HEK293T (cell line): ENCODE measurements around the gene ARHGAP10.

Source experiments
- CTCF ChIA-PET: fragments of 350-600 bp; formaldehyde crosslinking; extraction: SDS; loops from one replicate; lab custom pipeline; 2021; ENCODE audit warnings: antibody characterized with exemption, inconsistent platforms; lab: Yijun Ruan, JAX
- POLR2A ChIA-PET: fragments of 350-600 bp; formaldehyde crosslinking; extraction: SDS; loops from one replicate; lab custom pipeline; 2020; ENCODE audit warnings: antibody characterized with exemption, inconsistent platforms; lab: Yijun Ruan, JAX
- DNase-seq: peaks from one replicate; pipeline ENCODE4 v3.0.0; 2012; ENCODE audit warnings: mixed read lengths; ENCODE audit errors: extremely low spot score
- ARNT ChIP-seq: fragments of 450-650 bp; IDR thresholded peaks from 2 replicates; pipeline ENCODE4 v1.6.1; 2017; ENCODE audit warnings: mild to moderate bottlenecking
- BHLHE40 ChIP-seq: fragments of 450-650 bp; IDR thresholded peaks from 2 replicates; pipeline ENCODE4 v1.6.1; 2016; ENCODE audit warnings: mild to moderate bottlenecking, moderate library complexity, borderline replicate concordance
- CTBP1 ChIP-seq: fragments of 450-650 bp; IDR thresholded peaks from 2 replicates; pipeline ENCODE4 v1.6.1; 2016; ENCODE audit warnings: borderline replicate concordance
- ELF4 ChIP-seq: fragments of 450-650 bp; IDR thresholded peaks from 2 replicates; pipeline ENCODE4 v1.6.1; 2017; ENCODE audit warnings: antibody characterized with exemption
- FOXA1 ChIP-seq: fragments of 450-650 bp; IDR thresholded peaks from 2 replicates; pipeline ENCODE4 v1.6.1; 2016; ENCODE audit warnings: mild to moderate bottlenecking
- FOXK2 ChIP-seq: fragments of 450-650 bp; IDR thresholded peaks from 2 replicates; pipeline ENCODE4 v1.6.1; 2016; ENCODE audit warnings: mild to moderate bottlenecking
- FOXM1 ChIP-seq: fragments of 450-650 bp; IDR thresholded peaks from 2 replicates; pipeline ENCODE4 v1.6.1; 2017; ENCODE audit warnings: mild to moderate bottlenecking, borderline replicate concordance
- HDGF ChIP-seq: fragments of 450-650 bp; IDR thresholded peaks from 2 replicates; pipeline ENCODE4 v1.6.1; 2017; ENCODE audit warnings: antibody characterized with exemption, borderline replicate concordance
- L3MBTL2 ChIP-seq: fragments of 450-650 bp; conservative IDR thresholded peaks from 2 replicates; pipeline ENCODE4 v1.6.1; 2016; ENCODE audit warnings: mild to moderate bottlenecking
- LEF1 ChIP-seq: fragments of 450-650 bp; IDR thresholded peaks from 2 replicates; pipeline ENCODE4 v1.6.1; 2017; ENCODE audit warnings: mild to moderate bottlenecking, borderline replicate concordance
- NFRKB ChIP-seq: fragments of 450-650 bp; IDR thresholded peaks from 2 replicates; pipeline ENCODE4 v1.6.1; 2016; ENCODE audit warnings: mild to moderate bottlenecking, moderate library complexity
- PKNOX1 ChIP-seq: fragments of 450-650 bp; IDR thresholded peaks from 2 replicates; pipeline ENCODE4 v1.6.1; 2016
- SP1 ChIP-seq: fragments of 450-650 bp; IDR thresholded peaks from 2 replicates; pipeline ENCODE4 v1.6.1; 2017
- SUZ12 ChIP-seq: fragments of 450-650 bp; IDR thresholded peaks from 2 replicates; pipeline ENCODE4 v1.6.1; 2016; ENCODE audit warnings: mild to moderate bottlenecking
- TARDBP ChIP-seq: fragments of 450-650 bp; IDR thresholded peaks from 2 replicates; pipeline ENCODE4 v1.6.1; 2016
- ZNF384 ChIP-seq: fragments of 450-650 bp; IDR thresholded peaks from 2 replicates; pipeline ENCODE4 v1.6.1; 2016

The ARHGAP10 gene

GRCh38 chr4:147928400-147928799, 196.5 kb downstream of the ARHGAP10 start:
- POLR2A ChIA-PET, result interaction anchor here (1.0 kb wide), 1 partner anchor 312 kb away, joined by 3 read pairs; the partner anchor contains the start of gene TMEM184C

GRCh38 chr4:147929746-147930145, 197.9 kb downstream of the ARHGAP10 start:
- CTCF ChIA-PET, result no interaction called here
- POLR2A ChIA-PET, result no interaction called here
- TF ChIP-seq LEF1, result no peak
- TF ChIP-seq FOXK2, result no peak
- TF ChIP-seq SP1, result no peak
- TF ChIP-seq L3MBTL2, result no peak
- no peak for TF ChIP-seq HDGF
- TF ChIP-seq ARNT, result no peak
- TF ChIP-seq SUZ12, result no peak
- DNase-seq, result no peak

More at GRCh38 chr4:147928400-147928799, 196.5 kb downstream of the ARHGAP10 start:
- TF ChIP-seq BHLHE40 (no peak), LEF1 (no peak), FOXM1 (no peak), FOXA1 (no peak)
- DNase-seq, result no peak
- CTCF ChIA-PET, result interaction anchor here (0.6 to 1.0 kb wide), 2 partner anchors 61 to 338 kb away, joined by 3 read pairs; no protein-coding TSS in a partner anchor

- ChIA-PET CTCF (interaction anchor here (0.7 kb wide), 1 partner anchor 17 kb away, joined by 3 read pairs; no protein-coding TSS in a partner anchor), POLR2A (no interaction called here)
- TF ChIP-seq TARDBP, result no peak
- no peak for TF ChIP-seq HDGF
- TF ChIP-seq LEF1, result no peak
- no peak for TF ChIP-seq ZNF384
- no peak for TF ChIP-seq ARNT
- no peak for TF ChIP-seq ELF4
- TF ChIP-seq L3MBTL2, result no peak
- no peak for TF ChIP-seq SP1
- TF ChIP-seq CTBP1, result no peak
- TF ChIP-seq FOXA1, result no peak
- no peak for DNase-seq
These were observed 201.4 kb downstream of the ARHGAP10 start for GRCh38 chr4:147933316-147933715.

GRCh38 chr4:147933779-147934178, 201.9 kb downstream of the ARHGAP10 start:
- ChIA-PET CTCF (no interaction called here), POLR2A (no interaction called here)
- no peak for DNase-seq
- TF ChIP-seq FOXM1 (no peak), ARNT (no peak), HDGF (no peak), SP1 (no peak), SUZ12 (no peak), FOXK2 (no peak), PKNOX1 (no peak), ELF4 (no peak), NFRKB (no peak), ZNF384 (no peak), BHLHE40 (no peak), TARDBP (no peak), LEF1 (no peak), CTBP1 (no peak), L3MBTL2 (no peak), FOXA1 (no peak)

DNA sequence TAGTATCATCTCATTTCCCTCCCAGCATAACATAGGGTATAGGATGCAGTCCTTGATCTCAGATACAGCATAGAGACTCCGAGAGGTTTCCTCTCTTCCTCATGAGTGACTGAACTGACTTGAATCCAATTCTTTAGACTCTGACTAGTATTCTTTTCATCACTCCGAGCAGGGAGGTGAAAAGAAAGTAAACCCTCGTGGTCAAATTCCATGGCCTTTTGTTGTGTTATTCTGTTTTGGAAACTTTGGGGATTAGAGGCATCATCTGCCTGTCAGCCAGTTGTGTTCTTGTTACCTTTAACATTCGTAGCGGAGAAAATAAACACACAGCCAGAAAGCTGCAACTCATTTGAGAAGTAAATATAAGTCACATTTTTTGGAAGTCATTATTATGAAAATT, 206.6 kb downstream of the ARHGAP10 start:
- ChIA-PET POLR2A (no interaction called here), CTCF (no interaction called here)
- no peak for DNase-seq
- TF ChIP-seq NFRKB, result no peak
- no peak for TF ChIP-seq PKNOX1
- no peak for TF ChIP-seq LEF1
- no peak for TF ChIP-seq FOXA1
- no peak for TF ChIP-seq CTBP1
- no peak for TF ChIP-seq HDGF

- ChIA-PET CTCF (no interaction called here), POLR2A (no interaction called here)
- DNase-seq, result no peak
- no peak for TF ChIP-seq FOXM1
- TF ChIP-seq LEF1, result no peak
- no peak for TF ChIP-seq HDGF
- TF ChIP-seq FOXK2, result no peak
- TF ChIP-seq FOXA1, result no peak
- no peak for TF ChIP-seq TARDBP
- TF ChIP-seq BHLHE40, result no peak
- TF ChIP-seq L3MBTL2, result no peak
- no peak for TF ChIP-seq SP1
- no peak for TF ChIP-seq PKNOX1
- no peak for TF ChIP-seq SUZ12
- TF ChIP-seq CTBP1, result no peak
- TF ChIP-seq ARNT, result no peak
- TF ChIP-seq ZNF384, result no peak
- TF ChIP-seq NFRKB, result no peak
These were observed 208.3 kb downstream of the ARHGAP10 start for GRCh38 chr4:147940171-147940570.
